Upper lobe of right lung (tissue), 1 donor: ENCODE results near the gene CAPN12. TPM values are rescaled to one million over a fixed set of nuclear protein-coding genes. Genes with fewer than 3 reads are reported as not detected.
A peak's percentile ranks its signal among the peaks of the same experiment; 100 is the strongest.

Experiments
- ATAC-seq: fragments of 200-7000 bp; cut with Tn5 transposase; one replicate; pipeline ENCODE4 v1.9.1; 2020; ENCODE audit warnings: mild to moderate bottlenecking, moderate library complexity
- DNase-seq: peaks from one replicate; pipeline ENCODE4 v3.0.0-alpha.2; 2020
- H3K27ac ChIP-seq: fragments of 200-600 bp; one replicate; pipeline ENCODE4 v1.8.0; 2022
- H3K27me3 ChIP-seq: fragments of 200-600 bp; one replicate; pipeline ENCODE4 v1.8.0; 2022; ENCODE audit warnings: mild to moderate bottlenecking
- H3K36me3 ChIP-seq: fragments of 200-600 bp; one replicate; pipeline ENCODE4 v1.8.0; 2022
- H3K4me1 ChIP-seq: fragments of 200-600 bp; one replicate; pipeline ENCODE4 v1.8.0; 2022
- H3K4me3 ChIP-seq: fragments of 200-600 bp; one replicate; pipeline ENCODE4 v1.8.0; 2022; ENCODE audit warnings: mild to moderate bottlenecking
- H3K9me3 ChIP-seq: fragments of 200-600 bp; one replicate; pipeline ENCODE4 v1.8.0; 2022
- intact Hi-C: fragments of 100-400 bp; cut with DNase I; formaldehyde crosslinking; loops from one replicate; pipeline ENCODE4 v1.11.0; 2022
- total RNA-seq: library from RNA; stranded (reverse); fragmentation: NEBNext Ultra II Directional; extraction: Animal tissue kit (Norgen Biotek cat#: 25700); gene quantifications from one replicate; pipeline ENCODE4 v1.2.1, GENCODE V29; 2021
- TF ChIP-seq, protein P1 (sequence below): fragments of 200-600 bp; IDR thresholded peaks from one replicate; pipeline ENCODE4 v1.8.0; 2022; ENCODE audit warnings: antibody characterized with exemption
- donor health status: DM: no; HTN: yes; CAD: no; lungs with severe emphysema.

CAPN12 gene
- total RNA-seq, 1 donor from 2014 or later = 14.4 TPM

DNA sequence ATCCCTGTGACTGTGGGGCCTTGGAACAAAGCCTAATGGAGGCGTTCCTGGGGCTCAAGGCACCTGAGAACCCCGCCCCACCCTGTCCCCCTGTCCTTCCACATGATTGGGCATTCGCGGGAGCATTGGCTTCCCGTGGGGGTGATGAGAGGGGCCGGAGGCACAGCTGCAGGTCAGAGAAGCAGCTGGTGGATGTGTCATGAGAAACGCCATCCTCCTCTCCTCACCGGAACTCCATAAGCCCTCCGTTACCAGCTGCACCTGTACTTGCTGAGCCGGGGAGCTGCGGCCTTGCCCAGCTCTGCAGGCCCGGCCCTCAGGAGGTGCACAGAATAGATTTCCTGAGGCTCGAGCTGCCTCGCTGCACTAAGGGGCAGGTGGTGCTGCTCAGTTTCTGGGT is 42.0 kb downstream of the CAPN12 start:
- peaks cover 72% of the 10 kb centered on the region for H3K36me3 ChIP-seq
- H3K4me3 ChIP-seq = no peak overlapping the region
- H3K9me3 ChIP-seq = no peaks in the 10 kb centered on the region
- no peak for DNase-seq
- intact Hi-C loops = loop anchor here (10.0 kb wide), 1 partner anchor 47 kb away; no protein-coding TSS in a partner anchor
- no peaks in the 10 kb centered on the region for H3K27me3 ChIP-seq
- H3K4me1 ChIP-seq = peaks cover 63% of the 10 kb centered on the region
- ATAC-seq = no peak
- no peak overlapping the region for H3K27ac ChIP-seq
- TF ChIP-seq, protein P1, sequence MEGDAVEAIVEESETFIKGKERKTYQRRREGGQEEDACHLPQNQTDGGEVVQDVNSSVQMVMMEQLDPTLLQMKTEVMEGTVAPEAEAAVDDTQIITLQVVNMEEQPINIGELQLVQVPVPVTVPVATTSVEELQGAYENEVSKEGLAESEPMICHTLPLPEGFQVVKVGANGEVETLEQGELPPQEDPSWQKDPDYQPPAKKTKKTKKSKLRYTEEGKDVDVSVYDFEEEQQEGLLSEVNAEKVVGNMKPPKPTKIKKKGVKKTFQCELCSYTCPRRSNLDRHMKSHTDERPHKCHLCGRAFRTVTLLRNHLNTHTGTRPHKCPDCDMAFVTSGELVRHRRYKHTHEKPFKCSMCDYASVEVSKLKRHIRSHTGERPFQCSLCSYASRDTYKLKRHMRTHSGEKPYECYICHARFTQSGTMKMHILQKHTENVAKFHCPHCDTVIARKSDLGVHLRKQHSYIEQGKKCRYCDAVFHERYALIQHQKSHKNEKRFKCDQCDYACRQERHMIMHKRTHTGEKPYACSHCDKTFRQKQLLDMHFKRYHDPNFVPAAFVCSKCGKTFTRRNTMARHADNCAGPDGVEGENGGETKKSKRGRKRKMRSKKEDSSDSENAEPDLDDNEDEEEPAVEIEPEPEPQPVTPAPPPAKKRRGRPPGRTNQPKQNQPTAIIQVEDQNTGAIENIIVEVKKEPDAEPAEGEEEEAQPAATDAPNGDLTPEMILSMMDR = no peak

DNA sequence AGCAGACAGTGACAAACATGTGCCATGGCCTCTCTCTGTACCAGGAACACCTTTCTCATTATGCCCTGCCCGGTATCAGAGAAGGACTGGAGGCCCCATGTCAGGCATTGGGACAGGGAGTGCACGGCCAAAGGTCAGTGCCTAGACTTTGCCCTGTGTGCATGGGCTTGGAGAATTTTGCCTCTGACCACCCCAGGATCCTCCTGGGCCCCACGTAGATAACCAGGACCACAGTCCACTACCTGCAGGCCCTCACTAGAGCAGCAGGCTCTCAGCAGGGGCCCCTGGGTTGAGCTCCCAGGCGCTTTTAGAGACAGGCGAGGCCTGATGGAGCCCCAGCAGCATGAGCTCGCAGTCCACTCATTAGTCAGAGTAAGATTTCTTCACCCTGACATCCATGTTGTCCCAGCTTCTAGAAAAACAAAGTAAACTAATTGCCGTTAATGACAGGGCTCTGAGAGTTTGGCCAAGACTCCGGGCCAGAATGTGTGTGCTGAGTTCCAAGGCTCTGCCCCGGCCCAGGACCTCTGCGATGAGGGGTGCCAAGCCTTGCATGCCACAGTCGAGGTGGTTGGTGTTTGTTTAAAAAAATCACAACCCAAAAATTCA is 42.7 kb downstream of the CAPN12 start:
- TF ChIP-seq, protein P1 = no peak
- intact Hi-C loops = loop anchor here (10.0 kb wide), 1 partner anchor 47 kb away; no protein-coding TSS in a partner anchor
- ATAC-seq = no peak

DNA sequence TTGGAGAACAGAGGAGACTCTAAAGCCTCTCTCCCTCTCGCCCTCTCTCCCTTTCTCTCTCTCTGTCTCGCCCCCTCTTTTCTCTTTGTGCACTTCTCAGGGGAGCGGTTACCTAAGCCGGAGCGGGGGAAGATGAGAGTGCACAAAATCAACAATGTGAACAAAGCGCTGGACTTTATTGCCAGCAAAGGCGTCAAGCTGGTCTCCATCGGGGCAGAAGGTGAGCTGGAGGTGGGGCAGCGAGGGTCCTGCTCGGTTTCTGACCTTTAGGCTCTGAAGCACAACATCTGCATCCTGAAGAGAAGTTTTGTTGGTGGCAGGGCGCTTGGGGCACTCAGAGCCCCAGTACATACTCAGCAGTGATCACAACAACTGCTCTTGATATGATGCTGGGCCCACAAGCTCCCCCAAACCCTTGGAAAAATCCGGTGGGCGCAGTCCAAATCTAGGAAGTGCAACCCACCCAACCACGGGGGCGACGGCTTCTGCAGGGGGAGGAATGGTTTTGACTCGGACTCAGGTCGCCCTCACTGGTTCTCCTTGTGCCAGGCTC is 43.3 kb downstream of the CAPN12 start:
- peak overlapping the region; percentile 4 for H3K27ac ChIP-seq
- peaks cover 65% of the 10 kb centered on the region for H3K36me3 ChIP-seq
- intact Hi-C loops = loop anchor here (10.0 kb wide), 1 partner anchor 46 kb away; no protein-coding TSS in a partner anchor
- DNase-seq (no peak), ATAC-seq (no peak)
- H3K27me3 ChIP-seq = no peaks in the 10 kb centered on the region
- no peaks in the 10 kb centered on the region for H3K9me3 ChIP-seq
- TF ChIP-seq, protein P1 = no peak
- H3K4me3 ChIP-seq = no peak overlapping the region
- peaks cover 61% of the 10 kb centered on the region for H3K4me1 ChIP-seq

More for the DNA sequence above, 42.7 kb downstream of the CAPN12 start:
- no peaks in the 10 kb centered on the region for H3K9me3 ChIP-seq
- H3K4me1 ChIP-seq = peaks cover 63% of the 10 kb centered on the region
- peaks cover 71% of the 10 kb centered on the region for H3K36me3 ChIP-seq
- H3K27ac ChIP-seq = no peak overlapping the region
- H3K27me3 ChIP-seq = no peaks in the 10 kb centered on the region
- no peak overlapping the region for H3K4me3 ChIP-seq
- DNase-seq = peak; percentile 57

DNA sequence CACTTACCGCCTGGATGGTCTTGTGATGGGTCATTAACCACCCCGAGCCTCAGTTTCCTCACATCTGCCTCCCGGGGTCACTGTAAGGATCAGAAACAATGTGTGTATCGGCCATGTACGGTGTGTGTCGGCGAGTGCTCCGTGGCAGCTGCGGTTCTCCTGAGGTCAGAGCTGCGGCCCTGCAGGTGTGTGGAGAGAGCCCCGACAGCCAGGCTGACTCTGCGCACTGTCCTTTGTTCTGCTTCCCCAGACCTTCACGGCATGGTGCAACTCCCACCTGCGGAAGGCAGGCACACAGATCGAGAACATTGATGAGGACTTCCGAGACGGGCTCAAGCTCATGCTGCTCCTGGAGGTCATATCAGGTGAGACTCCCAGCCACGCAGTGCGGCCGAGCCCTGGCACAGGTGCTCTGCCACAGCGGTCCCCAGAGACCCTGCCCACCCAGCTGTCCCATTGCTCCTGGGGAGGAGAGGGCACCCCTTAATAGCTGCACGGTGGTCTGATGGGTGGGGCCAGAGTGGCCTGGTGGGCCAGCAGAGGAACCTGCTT is 43.8 kb downstream of the CAPN12 start:
- no peak for ATAC-seq
- Histone ChIP-seq H3K9me3 (no peaks in the 10 kb centered on the region), H3K27me3 (no peaks in the 10 kb centered on the region), H3K36me3 (peaks cover 60% of the 10 kb centered on the region), H3K4me3 (no peak overlapping the region), H3K4me1 (peaks cover 65% of the 10 kb centered on the region), H3K27ac (peak overlapping the region; percentile 4)
- no peak for DNase-seq
- TF ChIP-seq, protein P1 = no peak
- intact Hi-C loops = loop anchor here (10.0 kb wide), 1 partner anchor 46 kb away; no protein-coding TSS in a partner anchor

DNA sequence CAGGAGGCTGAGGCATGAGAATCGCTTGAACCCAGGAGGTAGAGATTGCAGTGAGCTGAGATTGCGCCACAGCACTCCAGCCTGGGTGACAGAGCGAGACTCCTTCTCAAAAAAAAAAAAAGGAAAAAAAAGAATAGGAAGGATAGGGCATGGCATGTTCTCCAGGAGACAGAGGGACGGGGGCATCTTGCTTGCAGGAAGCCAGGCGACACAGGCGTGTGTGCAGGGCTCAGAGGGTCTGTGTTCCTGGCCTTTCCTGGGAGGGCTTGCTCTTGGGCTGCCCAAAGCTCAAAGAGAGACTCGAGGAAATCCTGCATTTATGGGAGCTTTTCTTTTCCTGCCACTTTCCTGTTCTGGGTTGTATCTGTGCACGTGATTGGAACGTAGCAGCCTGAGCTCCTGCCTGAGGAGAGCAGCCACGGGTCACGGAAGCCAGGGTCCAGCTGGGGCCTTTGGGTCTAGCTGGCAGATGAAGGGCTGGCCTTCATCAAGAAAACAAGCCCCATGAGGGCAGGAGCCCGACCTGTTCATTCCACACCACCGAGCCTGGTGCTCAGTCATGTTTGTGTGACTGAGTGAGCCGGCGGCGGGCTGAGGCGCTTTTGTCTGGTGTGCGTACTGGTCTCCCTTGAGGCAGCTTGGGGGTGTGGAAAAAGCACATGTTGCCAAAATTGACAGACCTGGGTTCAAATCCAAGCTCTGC is 44.5 kb downstream of the CAPN12 start:
- Histone ChIP-seq H3K9me3 (no peaks in the 10 kb centered on the region), H3K4me3 (no peak overlapping the region), H3K4me1 (peaks cover 72% of the 10 kb centered on the region), H3K27ac (peak overlapping the region; percentile 25), H3K36me3 (peaks cover 53% of the 10 kb centered on the region), H3K27me3 (no peaks in the 10 kb centered on the region)
- intact Hi-C loops = loop anchor here (10.0 kb wide), 1 partner anchor 45 kb away; no protein-coding TSS in a partner anchor
- ATAC-seq (peak; percentile 5), DNase-seq (peak; percentile 57)
- TF ChIP-seq, protein P1 = no peak
